NB4 (cell line): ENCODE results near the gene HLF.

Source experiments
- DNase-seq: peaks from one replicate; pipeline ENCODE4 v3.0.0; 2010; ENCODE audit warnings: low read depth
- H3K4me3 ChIP-seq: one replicate; pipeline ENCODE4 v1.5.1; 2011; ENCODE audit warnings: mild to moderate bottlenecking, low read depth, low read length, moderate library complexity
- CTCF ChIP-seq: IDR thresholded peaks from one replicate; pipeline ENCODE4 v1.5.1; 2012; ENCODE audit warnings: low read depth, low read length
- MAX ChIP-seq: IDR thresholded peaks from 2 replicates; pipeline ENCODE4 v1.6.1; 2011; ENCODE audit warnings: low read depth, low read length
- MYC ChIP-seq: IDR thresholded peaks from 2 replicates; pipeline ENCODE4 v1.6.1; 2011; ENCODE audit warnings: low read depth, low read length
- POLR2A ChIP-seq: IDR thresholded peaks from 2 replicates; pipeline ENCODE4 v1.6.1; 2011; ENCODE audit warnings: mild to moderate bottlenecking; ENCODE audit not compliant: insufficient read length; ENCODE audit errors: extremely low read depth

HLF gene

GRCh38 chr17:55264645-55265298 lies at the start of gene HLF:
Gene HLF, plus strand, starts transcription at chr17:55264960. Its CDS starts 525 bp downstream, at chr17:55265485.
- no peak within 1 kb of the TSS for H3K4me3 ChIP-seq
- no peak for DNase-seq
- TF ChIP-seq MYC (no peak), POLR2A (no peak)

GRCh38 chr17:55215711-55216110 lies 49.0 kb upstream of the HLF start:
- TF ChIP-seq MYC, result no peak
- no peak for TF ChIP-seq POLR2A
- no peak for TF ChIP-seq MAX
- no peak for TF ChIP-seq CTCF
- no peak overlapping the region for H3K4me3 ChIP-seq
- DNase-seq, result no peak

GRCh38 chr17:55216888-55217287 lies 47.9 kb upstream of the HLF start:
- no peak for TF ChIP-seq CTCF
- no peak for TF ChIP-seq MAX
- TF ChIP-seq POLR2A, result no peak
- no peak for TF ChIP-seq MYC
- no peak for DNase-seq

GRCh38 chr17:55219459-55219858 lies 45.3 kb upstream of the HLF start:
- TF ChIP-seq CTCF (no peak), POLR2A (no peak), MYC (no peak), MAX (no peak)
- DNase-seq, result no peak
- no peak overlapping the region for H3K4me3 ChIP-seq

More at GRCh38 chr17:55216888-55217287, 47.9 kb upstream of the HLF start:
- H3K4me3 ChIP-seq, result no peak overlapping the region

- DNase-seq, result no peak
- no peak for TF ChIP-seq MYC
- H3K4me3 ChIP-seq, result no peak overlapping the region
Measured at GRCh38 chr17:55219934-55220333, 44.8 kb upstream of the HLF start.

GRCh38 chr17:55223524-55223923 lies 41.2 kb upstream of the HLF start:
- no peak for DNase-seq
- no peak for TF ChIP-seq CTCF
- TF ChIP-seq MYC, result no peak
- TF ChIP-seq POLR2A, result no peak
- no peak for TF ChIP-seq MAX
- H3K4me3 ChIP-seq, result no peak overlapping the region

GRCh38 chr17:55224746-55225145 lies 40.0 kb upstream of the HLF start:
- TF ChIP-seq CTCF, result no peak
- no peak for TF ChIP-seq MAX
- TF ChIP-seq POLR2A, result no peak
- no peak for TF ChIP-seq MYC
- no peak overlapping the region for H3K4me3 ChIP-seq
- no peak for DNase-seq
